ENCODE measurements around the gene YY1. TPM values are rescaled to one million over a fixed set of nuclear protein-coding genes. Genes with fewer than 3 reads are reported as not detected.
"Not testable (repeated sequence)": the region's sequence is repeated elsewhere in the genome, so short reads cannot be mapped to it uniquely, and the experiment has no call there.

Gene YY1
- total RNA-seq, 3 donors from 2014 or later (not counting 1 experiment from before 2014, with no cell fraction given) = 77.9 to 92.6 (median 90.4) TPM

DNA sequence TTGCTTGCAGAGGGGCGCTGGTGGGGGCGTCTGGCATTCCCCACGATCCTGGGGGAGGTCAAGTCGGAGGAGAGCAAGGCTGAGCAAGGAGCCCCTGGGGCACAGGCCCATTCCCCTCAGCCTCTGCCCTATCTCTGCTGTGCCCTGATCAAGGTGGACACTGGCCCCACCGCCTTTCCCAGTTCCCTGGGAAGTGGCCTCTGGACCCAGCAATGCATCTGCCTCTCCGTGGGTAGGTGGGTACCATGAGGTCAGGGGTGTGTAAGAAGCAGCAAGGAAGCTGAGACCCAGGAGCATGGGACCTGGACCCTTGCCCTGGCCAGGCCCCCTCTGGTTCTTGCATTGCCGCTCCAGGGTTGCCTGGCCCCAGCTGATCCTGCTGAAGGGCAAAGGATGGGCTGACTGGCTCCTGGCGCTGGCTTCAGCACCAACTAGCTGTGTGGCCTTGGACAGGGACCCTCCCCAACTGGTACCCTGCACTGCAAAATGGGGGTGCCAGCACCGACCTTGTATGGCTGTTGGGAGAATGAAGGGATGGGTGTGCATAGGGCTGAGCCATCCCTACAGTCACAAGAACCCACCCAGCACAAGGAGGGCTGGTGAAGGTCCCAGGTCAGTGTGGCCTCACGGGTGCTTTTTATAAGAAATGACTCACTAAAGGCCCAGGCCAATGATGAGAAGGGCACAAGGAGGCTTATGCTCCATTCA is 47.7 kb downstream of the YY1 start:
- H3K4me1 Mint-ChIP-seq = peaks cover 5 to 6% of the 10 kb centered on the region in 2 donors
- intact Hi-C loops (cut with micrococcal nuclease) = loop anchor here (5.0 kb wide), 2 partner anchors 44 to 304 kb away; no protein-coding TSS in a partner anchor

DNA sequence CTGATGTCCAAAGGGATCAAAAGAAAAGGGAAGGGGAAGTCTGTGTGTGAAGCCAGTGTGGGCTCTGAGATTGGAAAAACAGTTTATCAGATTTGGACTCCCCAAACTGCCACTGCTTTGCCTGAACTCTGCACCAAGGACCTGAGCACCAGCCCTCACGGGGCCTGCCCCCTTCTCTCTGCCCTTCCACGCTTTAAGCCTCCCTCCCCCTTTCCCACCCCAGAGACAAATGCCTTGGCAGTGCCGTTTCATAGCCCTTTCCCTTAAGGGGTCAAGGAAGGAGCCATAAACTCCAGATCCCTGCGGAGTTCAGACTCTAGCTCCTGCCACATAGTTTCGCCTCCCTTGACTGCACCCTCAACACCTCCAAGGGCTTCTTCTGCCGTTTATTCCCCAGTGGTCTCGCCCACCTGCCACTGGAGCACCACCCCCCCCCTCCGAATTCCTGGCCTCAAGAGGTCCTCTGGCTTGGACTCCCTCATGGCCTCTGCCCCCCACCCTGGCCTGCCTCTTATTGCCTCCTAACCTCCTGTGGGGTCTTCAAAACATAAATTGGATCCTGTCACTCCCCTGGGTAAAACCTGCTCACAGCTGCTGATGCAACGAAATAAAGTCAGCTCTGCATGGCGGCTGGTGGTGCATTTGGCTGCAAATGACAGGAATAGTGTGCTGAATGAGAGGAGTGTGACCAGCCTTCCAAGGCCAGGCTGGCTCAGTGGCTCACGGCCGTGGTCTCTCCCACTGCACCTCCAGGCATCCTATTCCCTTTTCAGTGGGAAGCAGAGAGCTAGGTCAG is 48.5 kb downstream of the YY1 start:
- intact Hi-C loops (cut with micrococcal nuclease) = loop anchor here (5.0 kb wide), 2 partner anchors 45 to 305 kb away; no protein-coding TSS in a partner anchor
- TF ChIP-seq, protein P1, sequence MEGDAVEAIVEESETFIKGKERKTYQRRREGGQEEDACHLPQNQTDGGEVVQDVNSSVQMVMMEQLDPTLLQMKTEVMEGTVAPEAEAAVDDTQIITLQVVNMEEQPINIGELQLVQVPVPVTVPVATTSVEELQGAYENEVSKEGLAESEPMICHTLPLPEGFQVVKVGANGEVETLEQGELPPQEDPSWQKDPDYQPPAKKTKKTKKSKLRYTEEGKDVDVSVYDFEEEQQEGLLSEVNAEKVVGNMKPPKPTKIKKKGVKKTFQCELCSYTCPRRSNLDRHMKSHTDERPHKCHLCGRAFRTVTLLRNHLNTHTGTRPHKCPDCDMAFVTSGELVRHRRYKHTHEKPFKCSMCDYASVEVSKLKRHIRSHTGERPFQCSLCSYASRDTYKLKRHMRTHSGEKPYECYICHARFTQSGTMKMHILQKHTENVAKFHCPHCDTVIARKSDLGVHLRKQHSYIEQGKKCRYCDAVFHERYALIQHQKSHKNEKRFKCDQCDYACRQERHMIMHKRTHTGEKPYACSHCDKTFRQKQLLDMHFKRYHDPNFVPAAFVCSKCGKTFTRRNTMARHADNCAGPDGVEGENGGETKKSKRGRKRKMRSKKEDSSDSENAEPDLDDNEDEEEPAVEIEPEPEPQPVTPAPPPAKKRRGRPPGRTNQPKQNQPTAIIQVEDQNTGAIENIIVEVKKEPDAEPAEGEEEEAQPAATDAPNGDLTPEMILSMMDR (IDR thresholded peaks at IDR 0.05) = no peak
- no peaks in the 10 kb centered on the region for H3K27me3 Mint-ChIP-seq (ENCODE audit: low read depth in 2 of 2)
- H3K4me3 Mint-ChIP-seq = peak overlapping the region; percentile 45
- no peaks in the 10 kb centered on the region for H3K9me3 Mint-ChIP-seq
- 90% methylated on average over 11 of the region's 12 CpGs for WGBS (ENCODE audit: insufficient coverage)
- peaks cover 18% of the 10 kb centered on the region for H3K4me1 ChIP-seq (ENCODE audit: control insufficient read depth, insufficient read depth, low read length)
- H3K36me3 ChIP-seq (ENCODE audit: control insufficient read depth, insufficient read depth, low read length) = no peaks in the 10 kb centered on the region
- H3K4me3 ChIP-seq (ENCODE audit: low read length) = no peak overlapping the region
- no peaks in the 10 kb centered on the region for H3K9me3 ChIP-seq (ENCODE audit: control insufficient read depth, insufficient read depth, low read length)
- H3K36me3 Mint-ChIP-seq = no peaks in the 10 kb centered on the region
- ATAC-seq (no peak), DNase-seq (no peak)
- peaks cover 5 to 6% of the 10 kb centered on the region in 2 donors for H3K4me1 Mint-ChIP-seq
- no peaks in the 10 kb centered on the region for H3K27me3 ChIP-seq (ENCODE audit: control insufficient read depth, insufficient read depth, low read length)
- no peak overlapping the region for H3K27ac ChIP-seq (ENCODE audit: low read length)
- H3K27ac Mint-ChIP-seq = no peak overlapping the region

More for the DNA sequence above, 47.7 kb downstream of the YY1 start:
- DNase-seq (no peak), ATAC-seq (no peak)
- Mint-ChIP-seq H3K4me3 (peak overlapping the region; percentile 87), H3K36me3 (no peaks in the 10 kb centered on the region), H3K9me3 (no peaks in the 10 kb centered on the region), H3K27ac (peak overlapping the region; percentile 53 to 83), H3K27me3 (ENCODE audit: low read depth in 2 of 2) (no peaks in the 10 kb centered on the region)
- TF ChIP-seq, protein P1 (IDR thresholded peaks at IDR 0.05) = no peak
- no peak overlapping the region for H3K4me3 ChIP-seq (ENCODE audit: low read length)
- H3K4me1 ChIP-seq (ENCODE audit: control insufficient read depth, insufficient read depth, low read length) = peaks cover 18% of the 10 kb centered on the region
- 96% methylated on average over 7 of the region's 10 CpGs for WGBS (ENCODE audit: insufficient coverage)
- H3K27ac ChIP-seq (ENCODE audit: low read length) = no peak overlapping the region
- H3K36me3 ChIP-seq (ENCODE audit: control insufficient read depth, insufficient read depth, low read length) = no peaks in the 10 kb centered on the region
- no peaks in the 10 kb centered on the region for H3K9me3 ChIP-seq (ENCODE audit: control insufficient read depth, insufficient read depth, low read length)
- H3K27me3 ChIP-seq (ENCODE audit: control insufficient read depth, insufficient read depth, low read length) = no peaks in the 10 kb centered on the region

DNA sequence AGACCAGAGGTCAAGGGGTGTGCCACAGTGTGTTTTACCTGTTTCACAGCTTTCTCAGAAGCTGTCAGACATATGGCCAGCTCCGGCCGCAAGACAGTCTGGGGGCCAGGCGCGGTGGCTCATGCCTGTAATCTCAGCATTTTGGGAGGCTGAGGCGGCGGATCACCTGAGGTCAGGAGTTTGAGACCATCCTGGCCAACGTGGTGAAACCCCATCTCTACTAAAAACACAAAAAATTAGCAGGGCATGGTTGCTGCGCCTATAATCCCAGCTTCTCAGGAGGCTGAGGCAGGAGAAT is 49.0 kb downstream of the YY1 start:
- not testable (repeated sequence) for H3K27me3 Mint-ChIP-seq (ENCODE audit: low read depth in 2 of 2); H3K36me3 ChIP-seq (ENCODE audit: control insufficient read depth, insufficient read depth, low read length); H3K9me3 Mint-ChIP-seq; ATAC-seq; H3K27ac Mint-ChIP-seq; H3K4me1 Mint-ChIP-seq; H3K27me3 ChIP-seq (ENCODE audit: control insufficient read depth, insufficient read depth, low read length); H3K9me3 ChIP-seq (ENCODE audit: control insufficient read depth, insufficient read depth, low read length); H3K4me3 Mint-ChIP-seq; H3K27ac ChIP-seq (ENCODE audit: low read length); H3K36me3 Mint-ChIP-seq; H3K4me3 ChIP-seq (ENCODE audit: low read length); DNase-seq
- H3K4me1 ChIP-seq (ENCODE audit: control insufficient read depth, insufficient read depth, low read length) = peaks cover 18% of the 10 kb centered on the region
- 95% methylated on average over 7 of the region's 8 CpGs for WGBS (ENCODE audit: insufficient coverage)
- intact Hi-C loops (cut with micrococcal nuclease) = loop anchor here (5.0 kb wide), 2 partner anchors 46 to 306 kb away; no protein-coding TSS in a partner anchor

Measured in natural killer cell (primary cell).